ENCODE results near the gene ACAA1.
"Not testable (repeated sequence)": the region's sequence is repeated elsewhere in the genome, so short reads cannot be mapped to it uniquely, and the experiment has no call there.

Gene ACAA1

GRCh38 chr3:38083871-38084333, 53.0 kb downstream of the ACAA1 start:
- DNase-seq (ENCODE audit: low read depth in 1 of 2, low spot score in 1 of 2) = no peak

GRCh38 chr3:38083254-38083653, 53.7 kb downstream of the ACAA1 start:
- DNase-seq (ENCODE audit: low read depth in 1 of 2, low spot score in 1 of 2) = not testable (repeated sequence)

DNA sequence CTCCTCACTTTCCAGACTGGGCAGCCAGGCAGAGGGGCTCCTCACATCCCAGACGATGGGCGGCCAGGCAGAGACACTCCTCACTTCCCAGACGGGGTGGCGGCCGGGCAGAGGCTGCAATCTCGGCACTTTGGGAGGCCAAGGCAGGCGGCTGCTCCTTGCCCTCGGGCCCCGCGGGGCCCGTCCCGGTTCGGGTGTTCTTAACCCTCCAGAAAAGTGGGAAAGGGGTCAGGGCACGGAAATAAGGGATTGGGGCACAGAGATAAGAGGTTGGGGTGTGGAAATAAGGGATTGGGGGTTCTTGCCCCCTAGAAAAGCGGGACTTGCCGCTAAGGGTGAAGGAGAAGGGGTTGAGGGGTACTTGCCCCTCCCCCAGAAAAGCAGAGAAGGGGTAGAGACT, 54.6 kb downstream of the ACAA1 start:
- not testable (repeated sequence) for DNase-seq (ENCODE audit: low read depth in 1 of 2, low spot score in 1 of 2)

DNA sequence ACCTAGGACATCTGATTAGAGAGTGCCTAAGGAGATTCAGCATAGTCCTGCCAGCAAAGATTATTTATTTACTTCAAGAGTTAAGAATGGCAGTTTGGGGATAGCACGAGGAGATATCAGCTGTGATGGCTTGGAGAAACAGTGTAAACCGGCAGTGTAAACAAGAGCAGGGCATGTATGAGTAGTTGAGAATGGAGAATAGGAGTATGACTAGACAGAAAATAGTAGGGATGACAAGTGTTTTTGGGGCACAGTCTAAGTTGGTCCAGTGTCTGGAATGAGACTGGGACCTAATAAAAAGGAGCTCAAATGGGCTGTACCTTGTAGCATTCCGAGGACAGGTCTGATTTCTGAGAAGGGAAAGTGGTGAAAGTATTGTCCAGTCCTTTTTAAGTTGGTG, 59.9 kb downstream of the ACAA1 start:
- not testable (repeated sequence) for DNase-seq (ENCODE audit: low read depth in 1 of 2, low spot score in 1 of 2)

Data from stimulated activated CD4-positive, alpha-beta T cell treated with anti-CD3 and anti-CD28 coated beads, Interleukin-15, amount 100 ng/mL, for 1 hour (primary cell).